GM23338 (cell line): ENCODE results near the gene LYPLAL1. TPM values are rescaled to one million over a fixed set of nuclear protein-coding genes. Genes with fewer than 3 reads are reported as not detected.

ENCODE experiments used
- ATAC-seq: fragments of 200-7000 bp; cut with Tn5 transposase; 3 replicates; pipeline ENCODE4 v1.9.1; 2020
- DNase-seq: peaks from one replicate; pipeline ENCODE4 v3.0.0-alpha.2; 2015; ENCODE audit warnings: low spot score
- H2AFZ ChIP-seq: fragments of 200-600 bp; sonication (generic); 2 replicates; pipeline ENCODE4 v1.8.0; 2016; ENCODE audit warnings: antibody characterized with exemption, mild to moderate bottlenecking, moderate library complexity
- H3F3A ChIP-seq: fragments of 200-600 bp; sonication (generic); replicated peaks from 2 replicates; pipeline ENCODE4 v1.8.0; 2017; ENCODE audit warnings: antibody characterized with exemption, mixed run types, low read depth
- H3K27ac ChIP-seq: fragments of 200-600 bp; sonication (generic); 2 replicates; pipeline ENCODE4 v1.6.1; 2016; ENCODE audit warnings: low read depth
- H3K27me3 ChIP-seq: fragments of 200-600 bp; sonication (generic); 2 replicates; pipeline ENCODE4 v1.8.0; 2016; ENCODE audit warnings: mild to moderate bottlenecking, mixed run types, moderate library complexity; ENCODE audit not compliant: insufficient read depth
- H3K36me3 ChIP-seq: fragments of 200-600 bp; sonication (generic); 2 replicates; pipeline ENCODE4 v1.8.0; 2016; ENCODE audit warnings: mild to moderate bottlenecking; ENCODE audit not compliant: insufficient read depth
- H3K4me1 ChIP-seq: fragments of 200-600 bp; sonication (generic); 2 replicates; pipeline ENCODE4 v1.8.0; 2016; ENCODE audit warnings: mild to moderate bottlenecking, moderate library complexity; ENCODE audit not compliant: insufficient read depth
- H3K4me2 ChIP-seq: fragments of 200-600 bp; sonication (generic); 2 replicates; pipeline ENCODE4 v1.7.1; 2017; ENCODE audit warnings: mixed run types
- H3K4me3 ChIP-seq: fragments of 200-600 bp; sonication (generic); 2 replicates; pipeline ENCODE4 v1.6.1; 2016; ENCODE audit warnings: mixed run types
- H3K79me2 ChIP-seq: fragments of 200-600 bp; sonication (generic); replicated peaks from 2 replicates; pipeline ENCODE4 v1.8.0; 2017; ENCODE audit warnings: mild to moderate bottlenecking; ENCODE audit not compliant: insufficient read depth
- H3K9me2 ChIP-seq: fragments of 200-600 bp; sonication (generic); 2 replicates; pipeline ENCODE4 v1.8.0; 2017; ENCODE audit not compliant: insufficient read depth
- H4K20me1 ChIP-seq: fragments of 200-600 bp; sonication (generic); replicated peaks from 2 replicates; pipeline ENCODE4 v1.8.0; 2017; ENCODE audit warnings: mild to moderate bottlenecking; ENCODE audit not compliant: insufficient read depth
- H3K27ac Mint-ChIP-seq: 2 replicates; pipeline ENCODE4 v1.8.0; 2020; ENCODE audit warnings: inconsistent platforms, mild to moderate bottlenecking, moderate library complexity, mixed read lengths
- H3K27me3 Mint-ChIP-seq: 3 replicates; pipeline ENCODE4 v1.8.0; 2022; ENCODE audit warnings: low read depth, mild to moderate bottlenecking, moderate library complexity, mixed read lengths, inconsistent platforms; ENCODE audit not compliant: insufficient read depth, poor library complexity
- H3K36me3 Mint-ChIP-seq: 3 replicates; pipeline ENCODE4 v1.8.0; 2021; ENCODE audit warnings: low read depth, mild to moderate bottlenecking, inconsistent platforms, moderate library complexity, mixed read lengths
- H3K4me1 Mint-ChIP-seq: 3 replicates; pipeline ENCODE4 v1.8.0; 2020; ENCODE audit warnings: mild to moderate bottlenecking, inconsistent platforms, mixed read lengths
- H3K4me3 Mint-ChIP-seq: 3 replicates; pipeline ENCODE4 v1.8.0; 2021; ENCODE audit warnings: moderate library complexity, mild to moderate bottlenecking, inconsistent platforms, mixed read lengths
- H3K9me3 Mint-ChIP-seq: 3 replicates; pipeline ENCODE4 v1.8.0; 2020; ENCODE audit warnings: moderate library complexity, mild to moderate bottlenecking, inconsistent platforms, mixed read lengths
- CREB1 ChIP-seq: fragments of 250-450 bp; sonication (Bioruptor Pico); IDR thresholded peaks from 2 replicates; pipeline ENCODE4 v1.5.0; 2020; ENCODE audit warnings: low read depth, mild to moderate bottlenecking, moderate library complexity
- EZH2 ChIP-seq: fragments of 200-600 bp; sonication (generic); IDR thresholded peaks from one replicate; pipeline ENCODE4 v1.8.0; 2017; ENCODE audit warnings: antibody characterized with exemption, mild to moderate bottlenecking, low read depth; ENCODE audit not compliant: unreplicated experiment
- EZH2phosphoT487 ChIP-seq: fragments of 200-600 bp; sonication (generic); IDR thresholded peaks from one replicate; pipeline ENCODE4 v1.8.1; 2018; ENCODE audit warnings: antibody characterized with exemption; ENCODE audit not compliant: unreplicated experiment
- JUNB ChIP-seq: IDR thresholded peaks from one replicate; pipeline ENCODE4 v1.6.1; 2016; ENCODE audit warnings: antibody characterized with exemption; ENCODE audit not compliant: unreplicated experiment
- NANOG ChIP-seq: IDR thresholded peaks from 2 replicates; pipeline ENCODE4 v1.6.1; 2016; ENCODE audit warnings: antibody characterized with exemption, borderline replicate concordance
- POLR2AphosphoS5 ChIP-seq: IDR thresholded peaks from 2 replicates; pipeline ENCODE4 v1.6.1; 2016; ENCODE audit warnings: antibody characterized with exemption, low read depth
- STAT1 ChIP-seq: IDR thresholded peaks from one replicate; pipeline ENCODE4 v1.6.1; 2016; ENCODE audit warnings: antibody characterized with exemption; ENCODE audit not compliant: unreplicated experiment
- ZNF114 ChIP-seq: fragments of 250-450 bp; sonication (Bioruptor Pico); IDR thresholded peaks from 2 replicates; pipeline ENCODE4 v1.5.0; 2020; ENCODE audit warnings: mild to moderate bottlenecking, moderate library complexity
- ZNF331 ChIP-seq: fragments of 250-450 bp; sonication (Bioruptor Pico); IDR thresholded peaks from 2 replicates; pipeline ENCODE4 v1.5.0; 2020; ENCODE audit warnings: low read depth, mild to moderate bottlenecking, moderate library complexity
- ZNF462 ChIP-seq: fragments of 250-450 bp; sonication (Bioruptor Pico); IDR thresholded peaks from 2 replicates; pipeline ENCODE4 v1.5.0; 2020; ENCODE audit warnings: mild to moderate bottlenecking, moderate library complexity
- polyA plus RNA-seq: library from polyadenylated mRNA; unstranded; fragments of >200 nt; fragmentation: Nextera tagmentation; extraction: Ambion mirVana; gene quantifications from 2 replicates; pipeline ENCODE4 v1.2.1, GENCODE V29; 2016
- total RNA-seq: library from RNA; depleted of rRNA; stranded (reverse); fragments of >200 nt; shearing (Covaris generic); gene quantifications from 2 replicates; pipeline ENCODE4 v1.2.3, GENCODE V29; 2014
- TF ChIP-seq, protein P1 (sequence below): IDR thresholded peaks from one replicate; pipeline ENCODE4 v1.6.1; 2018; ENCODE audit warnings: antibody characterized with exemption; ENCODE audit not compliant: unreplicated experiment
- TF ChIP-seq, protein P2 (sequence below), 2 experiments: fragments of 200-600 bp in 1 of 2; sonication (generic) in 1 of 2; conservative IDR thresholded peaks; 2 replicates each; pipeline versions ENCODE4 v1.5.1 to v1.6.1; 2016 to 2017; ENCODE audit warnings: antibody characterized with exemption in 2 of 2, low read depth in 2 of 2, mild to moderate bottlenecking in 2 of 2, moderate library complexity in 1 of 2
- TF ChIP-seq, protein P3 (sequence below): IDR thresholded peaks from 2 replicates; pipeline ENCODE4 v1.6.1; 2016; ENCODE audit warnings: antibody characterized with exemption

The LYPLAL1 gene
- total and polyA plus RNA-seq, 2 experiments from 2014 or later, result 9.9 to 60.2 TPM

DNA sequence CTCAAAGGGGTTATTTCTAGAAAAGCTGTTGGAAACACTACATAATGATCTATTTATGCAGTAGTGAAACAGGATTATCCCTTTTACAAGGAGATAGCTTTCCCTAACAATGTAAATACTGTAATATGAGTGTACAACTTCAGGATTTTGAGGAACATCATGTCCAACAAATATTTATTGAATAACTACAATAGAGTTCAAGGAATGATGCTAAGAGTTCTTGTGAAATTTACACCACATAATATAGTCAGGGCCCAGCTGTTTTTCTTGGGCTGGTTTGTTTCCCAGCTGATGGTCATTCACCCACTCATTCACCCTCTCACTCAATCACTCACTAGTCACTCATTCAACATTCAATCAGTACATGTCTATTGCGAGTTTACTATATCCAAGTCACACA, 12.3 kb upstream of the LYPLAL1 start (continued):
- TF ChIP-seq EZH2, result no peak
- TF ChIP-seq POLR2AphosphoS5, result no peak
- TF ChIP-seq ZNF331 (CRISPR knock-in tag), result no peak
- TF ChIP-seq, protein P1, sequence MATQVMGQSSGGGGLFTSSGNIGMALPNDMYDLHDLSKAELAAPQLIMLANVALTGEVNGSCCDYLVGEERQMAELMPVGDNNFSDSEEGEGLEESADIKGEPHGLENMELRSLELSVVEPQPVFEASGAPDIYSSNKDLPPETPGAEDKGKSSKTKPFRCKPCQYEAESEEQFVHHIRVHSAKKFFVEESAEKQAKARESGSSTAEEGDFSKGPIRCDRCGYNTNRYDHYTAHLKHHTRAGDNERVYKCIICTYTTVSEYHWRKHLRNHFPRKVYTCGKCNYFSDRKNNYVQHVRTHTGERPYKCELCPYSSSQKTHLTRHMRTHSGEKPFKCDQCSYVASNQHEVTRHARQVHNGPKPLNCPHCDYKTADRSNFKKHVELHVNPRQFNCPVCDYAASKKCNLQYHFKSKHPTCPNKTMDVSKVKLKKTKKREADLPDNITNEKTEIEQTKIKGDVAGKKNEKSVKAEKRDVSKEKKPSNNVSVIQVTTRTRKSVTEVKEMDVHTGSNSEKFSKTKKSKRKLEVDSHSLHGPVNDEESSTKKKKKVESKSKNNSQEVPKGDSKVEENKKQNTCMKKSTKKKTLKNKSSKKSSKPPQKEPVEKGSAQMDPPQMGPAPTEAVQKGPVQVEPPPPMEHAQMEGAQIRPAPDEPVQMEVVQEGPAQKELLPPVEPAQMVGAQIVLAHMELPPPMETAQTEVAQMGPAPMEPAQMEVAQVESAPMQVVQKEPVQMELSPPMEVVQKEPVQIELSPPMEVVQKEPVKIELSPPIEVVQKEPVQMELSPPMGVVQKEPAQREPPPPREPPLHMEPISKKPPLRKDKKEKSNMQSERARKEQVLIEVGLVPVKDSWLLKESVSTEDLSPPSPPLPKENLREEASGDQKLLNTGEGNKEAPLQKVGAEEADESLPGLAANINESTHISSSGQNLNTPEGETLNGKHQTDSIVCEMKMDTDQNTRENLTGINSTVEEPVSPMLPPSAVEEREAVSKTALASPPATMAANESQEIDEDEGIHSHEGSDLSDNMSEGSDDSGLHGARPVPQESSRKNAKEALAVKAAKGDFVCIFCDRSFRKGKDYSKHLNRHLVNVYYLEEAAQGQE, result no peak
- TF ChIP-seq JUNB, result no peak
- TF ChIP-seq NANOG, result no peak
- no peak for TF ChIP-seq STAT1

- Mint-ChIP-seq H3K27me3 (no peaks in the 10 kb centered on the region), H3K27ac (no peak overlapping the region), H3K4me1 (peaks cover 2% of the 10 kb centered on the region; the same call in 1 of the 3 replicates), H3K4me3 (no peak overlapping the region), H3K9me3 (no peaks in the 10 kb centered on the region), H3K36me3 (no peaks in the 10 kb centered on the region)
- Histone ChIP-seq H3F3A (no peaks in the 10 kb centered on the region), H3K79me2 (no peaks in the 10 kb centered on the region), H3K27ac (no peak overlapping the region), H3K27me3 (no peaks in the 10 kb centered on the region), H2AFZ (no peak overlapping the region), H3K4me1 (no peaks in the 10 kb centered on the region; the same call in 1 of the 2 replicates), H3K36me3 (no peaks in the 10 kb centered on the region), H3K9me2 (no peaks in the 10 kb centered on the region), H3K4me3 (no peak overlapping the region), H4K20me1 (no peaks in the 10 kb centered on the region), H3K4me2 (no peak overlapping the region)
- ATAC-seq (no peak), DNase-seq (no peak)
- TF ChIP-seq, protein P2, sequence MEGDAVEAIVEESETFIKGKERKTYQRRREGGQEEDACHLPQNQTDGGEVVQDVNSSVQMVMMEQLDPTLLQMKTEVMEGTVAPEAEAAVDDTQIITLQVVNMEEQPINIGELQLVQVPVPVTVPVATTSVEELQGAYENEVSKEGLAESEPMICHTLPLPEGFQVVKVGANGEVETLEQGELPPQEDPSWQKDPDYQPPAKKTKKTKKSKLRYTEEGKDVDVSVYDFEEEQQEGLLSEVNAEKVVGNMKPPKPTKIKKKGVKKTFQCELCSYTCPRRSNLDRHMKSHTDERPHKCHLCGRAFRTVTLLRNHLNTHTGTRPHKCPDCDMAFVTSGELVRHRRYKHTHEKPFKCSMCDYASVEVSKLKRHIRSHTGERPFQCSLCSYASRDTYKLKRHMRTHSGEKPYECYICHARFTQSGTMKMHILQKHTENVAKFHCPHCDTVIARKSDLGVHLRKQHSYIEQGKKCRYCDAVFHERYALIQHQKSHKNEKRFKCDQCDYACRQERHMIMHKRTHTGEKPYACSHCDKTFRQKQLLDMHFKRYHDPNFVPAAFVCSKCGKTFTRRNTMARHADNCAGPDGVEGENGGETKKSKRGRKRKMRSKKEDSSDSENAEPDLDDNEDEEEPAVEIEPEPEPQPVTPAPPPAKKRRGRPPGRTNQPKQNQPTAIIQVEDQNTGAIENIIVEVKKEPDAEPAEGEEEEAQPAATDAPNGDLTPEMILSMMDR (conservative IDR thresholded peaks at IDR 0.05; ENCODE audit: low read depth in 2 of 2), result no peak
- TF ChIP-seq NANOG, result no peak
- TF ChIP-seq, protein P3, sequence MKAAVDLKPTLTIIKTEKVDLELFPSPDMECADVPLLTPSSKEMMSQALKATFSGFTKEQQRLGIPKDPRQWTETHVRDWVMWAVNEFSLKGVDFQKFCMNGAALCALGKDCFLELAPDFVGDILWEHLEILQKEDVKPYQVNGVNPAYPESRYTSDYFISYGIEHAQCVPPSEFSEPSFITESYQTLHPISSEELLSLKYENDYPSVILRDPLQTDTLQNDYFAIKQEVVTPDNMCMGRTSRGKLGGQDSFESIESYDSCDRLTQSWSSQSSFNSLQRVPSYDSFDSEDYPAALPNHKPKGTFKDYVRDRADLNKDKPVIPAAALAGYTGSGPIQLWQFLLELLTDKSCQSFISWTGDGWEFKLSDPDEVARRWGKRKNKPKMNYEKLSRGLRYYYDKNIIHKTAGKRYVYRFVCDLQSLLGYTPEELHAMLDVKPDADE, result no peak
- TF ChIP-seq ZNF331 (CRISPR knock-in tag), result no peak
- TF ChIP-seq ZNF462 (CRISPR knock-in tag), result no peak
- TF ChIP-seq EZH2, result no peak
- no peak for TF ChIP-seq EZH2phosphoT487
- no peak for TF ChIP-seq JUNB
- no peak for TF ChIP-seq ZNF114 (CRISPR knock-in tag)
- TF ChIP-seq POLR2AphosphoS5, result no peak
- TF ChIP-seq CREB1 (CRISPR knock-in tag), result no peak
Observed at GRCh38 chr1:219163401-219163954, 10.2 kb upstream of the LYPLAL1 start.
